ENCODE data around the gene COMMD8.
"Not testable (repeated sequence)": the region's sequence is repeated elsewhere in the genome, so short reads cannot be mapped to it uniquely, and the experiment has no call there.

Gene COMMD8

DNA sequence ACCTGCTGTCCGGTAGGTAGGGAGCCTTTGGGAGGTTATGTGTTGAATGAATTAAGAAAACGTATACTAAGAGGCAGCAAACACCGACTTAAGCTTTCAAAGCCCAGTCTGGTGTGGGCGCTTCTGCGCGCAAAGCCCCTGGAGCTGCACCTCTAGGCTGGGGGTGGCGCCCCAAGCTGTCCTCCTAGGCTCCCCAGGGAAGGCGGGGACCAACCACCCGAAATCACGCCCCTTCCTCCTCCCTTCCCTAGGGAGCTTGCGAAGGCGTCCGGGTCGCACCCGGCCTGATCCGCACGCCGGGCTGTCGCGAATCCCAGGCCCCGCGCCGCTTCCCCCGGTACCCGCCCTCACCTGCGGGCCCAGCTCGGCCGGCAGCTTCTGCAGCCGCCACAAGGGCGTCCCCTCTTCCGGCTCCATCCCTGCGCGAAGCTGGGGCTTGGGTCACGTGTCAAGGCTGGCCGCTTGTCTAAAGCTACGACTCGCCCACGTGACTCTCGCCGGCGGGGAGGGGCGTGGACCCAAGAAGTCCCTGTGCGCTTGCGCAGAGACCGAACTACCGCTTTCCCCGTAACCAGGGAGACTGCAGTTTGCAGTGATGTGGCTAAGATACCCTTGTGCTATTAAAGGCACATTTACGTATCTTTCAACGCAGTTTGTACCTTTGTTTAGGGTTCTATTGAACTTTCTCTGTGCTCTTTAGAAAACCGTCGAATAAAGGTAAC, at the start of gene COMMD8:
Gene COMMD8 (minus strand): TSS at position 468 of the 722 bp plus-strand sequence. CDS start 51 bp downstream, at position 417.
- DNase-seq, result peak; percentile 88 to 95 (median 94)

DNA sequence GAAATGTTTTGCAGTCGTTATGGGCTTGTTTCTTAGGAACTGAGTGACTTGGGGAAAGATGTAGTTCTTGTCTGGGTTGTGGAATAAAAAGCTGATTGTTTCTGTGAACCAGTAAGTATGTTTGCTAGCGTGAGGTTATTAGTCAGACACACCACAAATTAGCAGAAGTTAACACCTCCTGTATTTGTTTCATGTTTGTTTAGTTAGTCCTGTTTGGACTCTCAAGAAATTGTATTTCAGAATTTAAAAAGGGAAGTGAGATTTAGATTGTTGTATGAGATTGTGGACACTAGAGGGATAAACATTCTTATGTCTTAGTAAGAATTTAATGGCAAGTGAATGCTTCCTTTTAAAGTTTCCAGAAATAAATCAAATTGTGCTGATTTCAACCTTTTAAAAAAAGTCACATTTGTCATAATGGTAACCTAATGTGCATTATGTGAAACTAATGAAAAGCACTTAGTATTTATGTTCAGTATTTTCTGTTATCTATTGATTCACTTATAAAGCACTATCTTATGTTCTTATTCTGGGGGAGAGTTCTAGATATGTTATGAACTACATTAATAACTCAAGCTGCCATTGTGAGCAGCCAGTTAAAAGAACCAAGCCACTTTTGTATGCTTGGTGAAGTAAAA, 47.1 kb upstream of the COMMD8 start:
- no peak for DNase-seq

DNA sequence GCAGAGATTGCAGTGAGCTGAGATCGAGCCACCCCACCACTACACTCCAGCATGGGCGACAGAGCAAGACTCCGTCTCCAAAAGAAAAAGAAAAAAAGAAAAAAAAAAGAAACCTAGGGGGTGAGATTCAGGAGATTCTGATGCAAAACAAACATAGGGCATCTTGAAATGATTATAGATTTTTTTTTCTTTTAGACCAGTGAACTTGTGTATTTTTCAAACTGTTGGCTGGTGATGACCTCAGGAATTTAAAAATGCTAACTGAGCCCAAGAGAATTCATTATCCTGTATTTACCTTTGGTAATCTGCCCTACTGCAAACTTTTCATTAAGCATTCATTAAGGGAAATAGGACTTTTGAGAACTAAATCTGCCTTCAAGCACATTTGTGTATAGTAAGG, 42.2 kb upstream of the COMMD8 start:
- no peak for DNase-seq

DNA sequence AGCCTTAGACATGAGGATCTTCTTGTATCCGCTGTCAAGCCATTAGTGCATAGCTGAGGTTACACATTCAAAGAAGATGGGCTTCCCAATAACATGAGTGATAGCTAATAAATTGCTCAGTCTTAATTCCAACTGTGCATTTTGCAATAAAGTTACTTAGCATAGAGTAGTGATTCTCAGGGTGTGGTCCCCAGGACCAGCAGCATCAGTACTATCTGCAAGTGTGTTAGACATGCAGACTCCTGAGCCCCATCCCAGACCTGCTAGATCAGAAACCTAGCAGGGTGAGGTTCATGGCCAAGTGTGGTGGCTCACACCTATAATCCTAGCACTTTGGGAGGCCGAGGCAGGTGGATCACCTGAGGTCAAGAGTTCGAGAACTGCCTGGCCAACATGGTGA, 41.6 kb upstream of the COMMD8 start:
- no peak for DNase-seq

DNA sequence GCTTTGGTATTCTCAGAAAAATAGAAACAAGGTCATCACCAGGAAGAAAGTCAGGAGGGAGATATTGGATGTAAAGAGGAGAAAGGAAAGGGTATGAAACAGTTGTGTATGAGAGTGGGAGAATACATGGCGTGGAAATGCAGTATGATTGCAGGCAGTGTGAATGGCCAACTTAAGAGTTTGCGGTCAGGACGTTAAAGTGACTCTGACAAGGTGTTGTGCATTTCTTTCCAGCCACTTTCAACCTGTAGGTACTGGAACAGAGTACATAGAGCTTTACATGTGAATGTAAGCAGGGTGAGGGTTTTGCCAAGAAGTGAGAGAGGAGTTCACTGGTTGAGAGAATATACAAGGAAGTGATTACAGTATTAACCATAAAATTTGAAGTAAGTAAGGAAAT, 37.3 kb upstream of the COMMD8 start:
- DNase-seq, result no peak

DNA sequence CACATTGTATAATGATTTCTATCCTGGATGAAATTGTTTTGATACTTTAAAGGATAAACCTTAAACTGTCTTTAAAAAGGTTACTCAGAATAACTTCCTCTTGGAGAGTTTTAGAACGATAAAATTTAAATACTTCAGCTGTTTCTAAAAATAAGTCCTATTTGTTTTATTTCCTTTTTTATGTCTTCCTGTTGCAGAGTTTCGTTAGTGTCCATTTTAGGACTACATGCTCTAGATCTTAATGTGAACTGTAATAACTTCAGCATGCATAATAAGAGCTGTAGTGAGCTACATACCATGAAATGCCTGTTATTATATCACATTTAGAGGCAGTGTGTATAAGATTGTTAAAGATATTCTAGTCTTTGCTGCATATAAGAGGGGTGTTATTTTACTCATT, 36.2 kb upstream of the COMMD8 start:
- no peak for DNase-seq

DNA sequence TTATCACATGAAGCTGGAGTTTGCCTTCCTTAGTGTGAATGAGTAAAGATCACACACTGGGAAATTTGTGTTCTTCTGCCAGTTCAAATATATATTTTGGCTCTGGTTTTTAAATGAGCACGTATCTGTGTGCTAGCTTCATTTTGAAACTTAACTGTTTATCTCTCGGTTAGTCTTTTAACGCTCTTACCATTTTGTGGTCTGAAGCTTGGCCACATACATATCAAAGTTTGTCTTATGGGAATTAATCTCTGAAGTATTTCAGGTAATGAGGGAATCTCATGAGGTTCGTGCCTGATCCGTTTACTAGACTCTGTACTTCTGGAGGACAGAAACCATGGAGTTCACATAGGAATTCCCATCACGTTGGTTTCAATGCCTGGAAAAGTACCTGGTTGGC, 35.4 kb upstream of the COMMD8 start:
- DNase-seq, result no peak

DNA sequence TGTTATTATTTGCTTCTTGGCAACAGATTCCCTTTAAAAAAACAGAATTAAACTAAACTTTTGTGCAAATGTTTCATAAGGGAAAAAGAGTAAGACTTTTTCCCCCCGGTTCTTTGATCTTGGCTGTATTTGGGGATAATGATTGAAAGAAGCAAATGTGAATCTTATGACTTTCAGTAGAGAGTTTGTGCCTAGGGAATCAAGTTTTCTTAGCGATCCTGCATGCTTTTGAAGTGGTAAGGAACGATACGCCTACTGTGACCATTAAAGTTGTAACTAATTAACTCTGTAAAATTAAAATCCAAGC, 30.6 kb upstream of the COMMD8 start:
- DNase-seq, result no peak

DNA sequence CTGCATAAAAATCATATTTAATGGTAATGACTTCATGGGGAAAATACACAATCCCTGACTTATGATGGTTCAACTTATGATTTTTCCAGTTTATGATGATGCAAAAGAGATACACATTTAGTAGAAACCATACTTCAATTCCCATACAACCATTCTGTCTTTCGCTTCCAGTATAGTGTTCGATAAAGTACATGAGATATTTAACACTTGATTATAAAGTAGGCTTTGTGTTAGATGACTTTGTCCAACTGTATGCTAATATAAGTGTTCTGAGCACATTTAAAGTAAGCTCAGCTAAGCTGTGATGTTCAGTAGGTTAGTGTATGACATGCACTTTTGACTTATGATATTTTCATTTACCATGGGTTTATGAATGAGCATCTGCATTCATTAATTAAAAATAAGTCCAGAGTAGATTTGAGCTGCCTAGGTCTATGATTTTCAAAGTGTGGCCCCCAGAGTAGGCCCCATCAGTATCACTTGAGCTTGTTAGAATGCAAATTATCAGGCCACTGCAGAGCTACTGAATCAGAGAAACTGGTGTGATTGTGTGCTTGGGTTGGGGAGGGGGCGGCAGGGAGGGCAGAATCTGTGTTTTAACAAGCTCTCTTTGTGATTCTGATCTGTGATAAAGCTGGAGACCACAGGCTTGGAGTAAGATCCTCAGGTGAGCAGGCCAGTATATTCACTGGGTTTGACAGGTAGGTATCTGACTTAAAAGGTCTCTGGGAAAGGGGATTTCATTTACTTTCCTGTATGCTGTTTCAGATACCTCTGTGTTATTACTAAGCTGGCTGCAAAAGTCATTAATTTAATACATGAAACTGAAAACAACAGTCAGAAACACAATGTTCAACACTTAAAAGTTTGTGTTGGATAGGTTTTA, 30.0 kb upstream of the COMMD8 start:
- no peak for DNase-seq

DNA sequence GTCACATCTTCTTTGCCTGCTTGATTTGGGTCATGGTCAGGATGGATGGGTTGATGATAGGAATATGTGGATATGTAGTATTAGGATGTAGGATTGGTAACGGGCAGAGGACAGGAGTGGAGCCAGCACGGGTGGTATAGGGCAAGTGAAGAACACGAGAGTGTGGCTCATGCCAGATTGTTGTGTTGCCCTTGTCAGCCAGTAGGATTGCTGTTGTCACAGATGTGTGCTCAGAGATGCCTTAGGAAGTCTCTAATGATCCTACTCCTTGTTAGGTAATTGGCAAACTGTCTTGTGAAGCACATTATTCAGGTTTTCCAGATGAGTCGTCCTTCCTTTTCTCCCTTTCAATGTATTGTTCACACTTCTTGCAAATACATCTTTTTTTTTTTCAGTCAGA, 27.0 kb upstream of the COMMD8 start:
- DNase-seq, result no peak

DNA sequence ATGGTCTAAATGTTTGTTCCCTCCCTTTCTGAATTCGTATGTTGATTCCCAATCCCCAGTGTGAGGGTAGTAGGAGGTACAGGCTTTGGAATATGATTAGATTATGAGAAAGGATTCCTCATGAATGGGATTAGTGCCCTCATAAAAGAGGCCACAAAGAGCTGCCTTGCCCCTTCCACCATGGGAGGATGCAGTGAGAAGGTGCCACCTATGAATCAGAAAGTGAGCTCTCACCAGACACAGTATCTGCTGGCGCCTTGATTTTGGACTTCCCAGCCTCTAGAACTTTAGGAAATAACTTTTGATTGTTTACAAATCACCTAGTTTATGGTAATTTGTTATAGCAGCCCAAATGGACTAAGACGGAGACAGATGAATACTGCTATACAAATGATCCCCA, 25.2 kb upstream of the COMMD8 start:
- DNase-seq, result no peak

DNA sequence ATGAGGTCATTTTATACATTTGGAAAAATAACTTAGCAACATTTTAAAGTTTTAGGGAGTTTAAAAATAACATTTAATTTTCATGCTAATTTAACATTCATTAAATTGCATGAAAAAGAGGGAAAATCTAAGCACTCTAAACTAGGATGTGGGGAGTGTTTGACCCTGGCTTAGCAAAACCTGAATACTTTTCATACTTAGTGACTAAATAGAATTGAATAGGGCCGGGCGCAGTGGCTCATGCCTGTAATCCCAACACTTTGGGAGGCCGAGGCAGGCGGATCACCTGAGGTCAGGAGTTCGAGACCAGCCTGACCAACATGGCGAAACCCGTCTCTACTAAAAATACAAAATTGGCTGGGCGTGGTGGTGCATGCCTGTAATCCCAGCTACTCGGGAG, 23.2 kb upstream of the COMMD8 start:
- DNase-seq, result not testable (repeated sequence)

DNA sequence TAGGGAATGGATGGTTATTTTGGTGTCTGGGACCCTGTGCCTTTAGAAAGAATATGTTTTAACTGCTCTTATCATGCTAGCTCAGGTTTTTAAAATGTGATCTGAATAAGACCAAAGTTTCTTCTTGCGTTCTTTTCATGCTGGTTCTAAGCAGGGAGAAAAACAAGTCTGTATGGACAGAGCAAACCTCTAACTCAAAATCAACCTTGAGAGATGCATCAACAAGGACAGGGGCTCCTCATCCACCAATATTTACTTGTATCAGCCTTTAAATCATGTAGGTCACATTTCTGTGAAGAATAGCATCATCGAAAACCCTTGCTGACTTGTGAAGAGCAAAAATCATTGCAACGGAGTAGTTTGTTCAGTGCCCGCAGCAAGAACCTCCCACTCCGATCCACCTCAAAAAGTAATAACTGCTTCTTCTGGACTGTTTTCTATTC, 22.8 kb upstream of the COMMD8 start:
- no peak for DNase-seq

DNA sequence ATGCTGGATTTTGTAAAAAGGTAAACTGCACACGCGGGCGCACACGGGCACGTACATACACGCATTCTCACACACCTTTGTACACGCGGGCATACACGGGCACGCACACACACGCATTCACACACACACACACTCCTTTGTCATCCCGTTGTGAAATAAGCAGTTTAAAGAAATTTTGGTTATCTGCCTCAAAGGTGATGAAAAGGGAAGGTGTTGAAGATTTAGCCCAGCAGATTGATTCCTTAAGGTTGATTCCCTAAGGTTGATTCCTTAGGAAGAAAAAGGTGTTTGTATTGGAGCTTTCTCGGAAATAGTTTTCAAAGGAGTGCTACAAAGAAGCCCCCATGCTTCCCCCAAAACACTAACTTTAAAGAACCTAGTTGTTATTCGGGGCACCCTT, 22.3 kb upstream of the COMMD8 start:
- no peak for DNase-seq

DNA sequence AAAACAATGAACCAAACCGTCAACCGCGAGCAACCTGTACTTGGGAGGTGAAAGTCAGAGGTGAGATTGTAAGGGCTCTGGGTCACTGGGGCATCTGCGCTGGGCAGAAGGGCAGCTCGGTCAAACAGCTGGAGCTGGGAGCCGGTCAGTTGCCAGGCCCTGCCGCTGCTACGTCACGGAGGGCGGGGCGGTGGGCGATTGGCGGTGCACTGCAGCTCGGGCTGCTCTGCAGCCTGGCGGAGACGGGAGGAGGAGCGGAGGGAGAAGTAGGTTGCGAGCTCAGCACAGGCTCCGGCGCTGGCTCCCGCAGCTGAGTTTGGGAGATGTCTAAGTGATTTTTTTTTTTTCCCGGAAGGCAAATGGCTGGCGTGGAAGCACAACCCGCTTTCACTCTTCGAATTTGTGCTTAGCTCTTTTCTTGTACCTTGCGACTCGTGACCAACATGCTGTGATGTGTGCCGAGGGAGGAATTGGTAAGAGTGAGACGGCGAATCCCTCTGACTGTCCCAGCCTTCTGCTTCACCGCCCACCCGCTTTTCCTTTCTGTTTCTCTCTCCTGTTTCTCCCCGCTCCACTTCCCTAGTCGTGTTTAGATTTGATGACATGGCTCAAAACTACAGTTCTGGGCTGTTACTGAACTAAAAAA, 21.7 kb upstream of the COMMD8 start, which contains the start of gene ATP10D:
Gene ATP10D (plus strand): TSS at position 229 of the 646 bp plus-strand sequence. CDS start 27,266 bp downstream, outside the sequence.
- DNase-seq, result peak; percentile 27 to 49 (median 45)

DNA sequence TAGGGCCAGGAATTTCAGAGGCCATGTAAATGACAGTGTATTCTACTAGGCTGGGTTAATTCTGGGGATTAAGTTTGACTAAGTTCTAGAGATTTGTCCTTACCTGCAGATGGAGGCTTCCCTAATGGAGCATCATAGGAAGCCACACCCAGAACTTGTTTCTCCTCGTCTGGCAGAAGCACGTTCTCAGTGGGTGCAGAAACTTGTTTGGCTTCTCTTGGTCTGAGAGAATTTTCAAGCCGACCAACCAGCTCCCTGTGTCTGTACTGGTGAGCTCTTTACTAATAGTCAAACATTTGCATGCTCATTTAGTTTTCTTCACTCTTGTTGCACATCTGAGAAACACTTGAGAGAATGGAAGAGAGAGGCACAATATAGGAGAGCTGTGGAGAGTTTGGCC, 20.7 kb upstream of the COMMD8 start:
- no peak for DNase-seq

DNA sequence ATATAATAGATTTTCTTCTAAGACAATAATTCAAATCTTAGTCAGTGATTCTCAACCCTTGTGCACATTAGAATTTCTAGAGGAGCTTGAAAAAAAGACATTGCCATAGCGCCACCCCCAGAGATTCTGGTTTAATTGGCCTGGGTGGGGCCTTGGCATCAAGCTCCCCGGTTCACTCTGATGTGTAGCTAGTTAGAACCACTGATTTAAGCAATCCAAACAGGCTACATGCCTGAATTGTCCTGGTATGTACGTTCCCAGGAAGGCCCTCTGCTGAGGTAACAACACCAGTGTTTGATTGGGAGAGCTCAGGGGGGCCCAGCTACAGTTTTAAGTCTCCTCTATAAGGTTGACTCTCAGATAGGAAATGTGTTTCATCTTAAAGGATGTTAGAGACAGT, 20.2 kb upstream of the COMMD8 start:
- DNase-seq, result no peak

DNA sequence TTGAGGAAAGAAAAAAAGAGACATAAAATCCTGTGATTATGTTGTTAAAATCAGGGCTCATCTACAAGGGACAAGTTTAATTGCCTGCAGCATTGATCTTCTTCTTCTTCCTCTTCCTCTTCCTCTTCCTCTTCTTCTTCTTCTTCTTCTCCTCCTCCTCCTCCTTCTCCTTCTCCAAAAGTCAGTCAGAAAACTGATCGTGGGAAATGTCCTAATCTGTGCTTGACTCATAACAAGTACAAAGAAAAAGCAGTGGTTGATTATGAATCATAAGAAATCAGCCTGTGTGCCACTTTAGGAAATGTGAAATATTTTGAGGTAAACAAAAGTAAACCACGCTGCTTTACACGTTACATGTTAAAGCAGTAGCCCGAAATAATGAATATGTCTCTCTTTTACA, 18.8 kb upstream of the COMMD8 start:
- DNase-seq, result no peak

DNA sequence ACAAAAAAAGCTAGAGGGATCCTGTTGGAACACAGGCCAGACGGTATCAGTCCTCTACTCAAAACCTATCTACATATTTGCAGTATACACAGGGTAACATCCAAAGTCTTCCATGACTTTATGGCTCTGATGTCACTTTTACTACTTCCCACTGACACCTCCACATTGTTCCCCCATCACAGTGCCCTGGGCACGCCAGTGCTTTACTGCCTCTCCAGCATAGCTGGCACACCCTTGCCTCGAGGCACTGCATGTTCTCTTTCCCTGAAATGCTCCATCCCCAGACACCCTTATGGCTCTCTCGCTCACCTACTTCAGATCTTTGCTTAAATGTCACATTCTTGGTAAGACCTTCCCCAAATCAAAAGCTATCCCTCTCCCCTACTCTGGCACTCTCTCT, 15.3 kb upstream of the COMMD8 start:
- no peak for DNase-seq

DNA sequence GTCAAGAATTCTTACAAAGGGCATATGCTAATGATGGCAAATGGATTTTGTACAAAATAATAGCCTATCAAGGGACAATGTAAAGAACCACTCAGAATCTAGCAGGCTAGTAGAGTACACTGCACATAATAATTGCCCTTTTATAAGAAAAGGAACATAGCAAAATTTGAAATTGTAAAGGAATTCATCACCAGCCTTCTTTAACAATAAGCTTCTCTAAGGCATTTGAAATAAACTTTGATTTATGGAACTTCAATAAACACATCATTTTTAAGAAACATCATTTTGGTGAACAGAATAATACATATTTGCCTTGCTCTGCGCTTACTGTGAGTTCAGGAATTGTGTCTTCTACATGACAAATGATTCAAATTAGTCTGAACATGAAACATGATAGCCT, 11.9 kb upstream of the COMMD8 start:
- DNase-seq, result no peak

DNA sequence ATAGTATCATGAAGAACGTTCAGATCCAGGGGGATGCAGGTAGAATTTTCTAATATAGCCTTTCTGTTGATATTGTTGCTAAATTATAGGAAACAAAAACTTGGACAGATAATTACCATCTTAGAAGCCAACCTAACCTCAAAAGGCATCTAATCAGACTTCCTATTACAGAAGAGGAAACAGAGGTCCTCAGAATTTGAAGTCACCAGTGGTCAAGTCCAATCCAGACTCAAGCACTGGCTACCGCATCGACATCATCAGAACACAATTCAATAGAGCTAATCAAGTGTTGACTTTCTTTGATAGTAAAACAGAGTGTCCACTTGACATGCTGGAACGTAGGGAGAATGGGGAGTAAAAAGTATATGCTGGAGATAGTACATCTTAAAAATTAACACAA, 11.3 kb upstream of the COMMD8 start:
- DNase-seq, result no peak

DNA sequence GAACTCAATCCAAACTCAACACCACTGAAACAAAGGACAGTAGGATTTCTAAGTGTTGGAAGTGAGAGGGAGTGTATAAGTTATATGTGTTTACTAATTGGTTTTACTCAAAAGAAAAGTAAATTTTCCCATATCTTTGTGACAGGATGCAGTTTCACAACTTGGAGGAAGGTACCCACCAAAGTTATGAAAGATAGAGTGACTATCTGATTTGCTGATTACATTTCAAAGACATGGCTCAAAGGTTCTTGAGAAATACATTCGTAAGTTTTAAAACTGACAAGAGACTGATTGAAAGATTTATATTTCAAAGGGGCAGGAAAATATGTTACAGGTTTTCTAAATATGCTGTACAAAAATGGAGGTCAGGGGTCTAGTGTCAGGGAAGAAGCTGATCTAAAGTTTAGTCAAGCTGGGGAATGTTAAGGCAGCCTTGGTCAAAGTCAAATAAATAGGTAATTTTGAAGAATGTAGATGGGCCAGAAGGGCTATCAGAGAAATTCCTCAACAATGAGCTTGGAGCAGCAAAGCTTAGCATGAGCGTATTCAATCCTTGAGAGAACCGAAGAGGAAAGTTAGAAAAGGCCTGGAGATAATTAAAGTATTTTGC, 9.7 kb upstream of the COMMD8 start:
- no peak for DNase-seq

DNA sequence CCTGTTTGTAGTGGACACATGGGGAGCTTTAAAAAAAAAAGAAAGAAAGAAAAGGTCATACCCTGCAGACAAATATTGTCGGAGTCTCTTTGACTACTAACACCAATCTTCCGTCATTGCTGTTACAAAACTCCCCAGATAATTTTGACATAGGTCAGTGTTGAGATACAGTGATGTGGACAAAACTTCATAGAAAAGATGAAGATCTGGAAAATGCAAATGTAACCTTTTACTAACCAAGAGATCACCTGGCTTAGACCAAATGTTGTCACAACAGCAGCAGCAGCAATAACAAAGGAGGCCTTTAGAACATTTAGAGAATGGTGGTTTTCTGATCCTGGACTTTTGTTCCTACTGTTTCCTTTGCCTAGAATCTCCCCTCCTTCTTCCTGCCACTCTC, 8.1 kb upstream of the COMMD8 start:
- DNase-seq, result no peak

All from activated CD4-positive, CD25-positive, alpha-beta regulatory T cell (primary cell).